GM20431 (cell line): ENCODE measurements around the gene ZNF69.
"Not testable (repeated sequence)": the region's sequence is repeated elsewhere in the genome, so short reads cannot be mapped to it uniquely, and the experiment has no call there.

Experiments used
- in situ Hi-C: fragments of 300-500 bp; cut with MseI, MboI; formaldehyde crosslinking; loops from one replicate; pipeline ENCODE4 v1.15.0; 2020; ENCODE audit warnings: low sequenced_read_pairs; ENCODE audit not compliant: unreplicated experiment

ZNF69 gene

GRCh38 chr19:11887611-11888531 lies at the start of gene ZNF69:
TSS of gene ZNF69 (plus strand) at chr19:11887782. CDS start at chr19:11887924, 142 bp downstream.
- in situ Hi-C loops = no loop called here

DNA sequence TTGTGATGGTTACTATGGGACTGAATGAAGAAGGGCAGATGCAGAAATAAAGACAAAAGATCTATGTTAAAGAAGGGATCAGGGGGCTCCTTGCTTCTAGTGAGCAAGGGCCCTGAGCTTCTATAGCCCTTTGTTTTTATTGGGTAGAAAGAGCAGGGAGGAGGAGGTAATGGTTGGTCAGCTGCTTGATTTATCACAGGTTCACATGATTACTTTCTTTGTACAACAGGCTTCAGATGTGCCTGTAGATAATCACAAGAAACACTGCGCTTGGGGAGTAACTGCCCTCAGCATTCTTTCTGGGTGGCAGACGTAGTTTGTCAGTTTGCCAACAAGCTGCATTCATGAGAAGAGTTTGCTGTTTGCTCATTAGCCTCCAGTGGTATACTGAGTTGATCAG lies 43.9 kb upstream of the ZNF69 start:
- in situ Hi-C loops = no loop called here

DNA sequence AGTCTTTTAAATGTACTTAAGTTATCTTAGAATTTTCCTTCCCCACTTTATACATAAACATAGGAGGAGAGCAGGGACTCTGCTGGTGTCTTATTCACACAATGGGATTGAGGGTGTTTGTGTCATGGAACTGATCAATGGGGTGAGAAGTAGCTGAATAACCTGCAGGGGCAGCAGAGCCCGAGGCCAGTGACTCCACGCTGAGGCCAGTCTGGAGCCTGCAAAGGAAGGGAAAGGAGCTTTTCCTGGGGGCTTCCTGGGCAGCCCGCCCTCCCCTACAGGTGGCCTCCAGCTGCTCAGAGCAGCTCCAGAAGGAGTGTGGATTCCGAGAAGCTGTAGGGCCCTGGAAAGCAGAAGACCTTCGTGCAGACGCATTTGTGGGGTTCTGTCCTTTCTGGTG lies 40.0 kb upstream of the ZNF69 start:
- in situ Hi-C loops = not testable (repeated sequence)

GRCh38 chr19:11848200-11848593 lies 39.4 kb upstream of the ZNF69 start:
- in situ Hi-C loops = no loop called here

DNA sequence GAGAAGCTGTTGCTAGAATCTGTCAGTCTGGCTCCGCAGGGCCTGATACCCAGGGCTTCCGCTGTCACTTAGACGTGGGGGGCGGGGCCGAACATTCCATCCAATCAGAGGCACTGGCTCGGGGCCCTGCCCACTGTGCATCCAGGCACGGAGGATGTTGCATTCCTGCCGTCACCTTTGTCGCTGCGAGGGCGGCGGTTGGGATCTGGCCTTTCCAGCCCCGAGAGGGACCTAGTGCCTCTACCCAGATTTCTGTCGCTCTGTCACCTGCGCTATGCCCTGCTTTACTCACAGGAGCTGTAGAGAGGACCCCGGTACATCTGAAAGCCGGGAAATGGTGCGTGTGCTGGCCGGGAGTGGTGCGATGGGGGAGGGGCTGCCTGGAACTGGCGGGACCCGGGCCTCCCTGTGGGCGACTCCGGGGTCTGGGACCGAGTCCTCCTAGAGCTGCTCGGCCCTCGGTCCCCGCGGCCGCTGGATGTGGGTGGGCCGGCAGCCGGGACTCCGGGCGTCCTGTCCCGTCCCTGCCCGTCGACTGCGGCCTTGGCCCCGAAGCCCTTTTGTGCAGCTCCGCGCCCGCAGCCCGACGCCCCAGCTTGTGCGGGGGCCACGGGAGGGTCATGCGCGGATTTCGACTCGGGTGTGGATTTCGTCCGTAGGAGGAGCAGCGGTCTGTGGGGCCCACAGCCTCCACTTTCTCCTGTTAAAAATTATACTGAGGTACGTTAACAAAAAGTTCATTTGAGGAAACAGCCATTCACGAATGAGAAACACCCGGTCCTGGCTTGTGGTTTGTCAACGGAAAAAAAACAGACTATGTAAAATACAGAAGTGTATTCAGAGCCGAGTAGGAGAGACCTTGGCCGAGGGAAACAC lies 38.8 kb upstream of the ZNF69 start, which contains the start of gene ZNF439:
Gene ZNF439, plus strand, starts transcription at position 133 of the 876 bp plus-strand sequence. Its CDS starts 142 bp downstream, at position 275.
- in situ Hi-C loops = no loop called here

DNA sequence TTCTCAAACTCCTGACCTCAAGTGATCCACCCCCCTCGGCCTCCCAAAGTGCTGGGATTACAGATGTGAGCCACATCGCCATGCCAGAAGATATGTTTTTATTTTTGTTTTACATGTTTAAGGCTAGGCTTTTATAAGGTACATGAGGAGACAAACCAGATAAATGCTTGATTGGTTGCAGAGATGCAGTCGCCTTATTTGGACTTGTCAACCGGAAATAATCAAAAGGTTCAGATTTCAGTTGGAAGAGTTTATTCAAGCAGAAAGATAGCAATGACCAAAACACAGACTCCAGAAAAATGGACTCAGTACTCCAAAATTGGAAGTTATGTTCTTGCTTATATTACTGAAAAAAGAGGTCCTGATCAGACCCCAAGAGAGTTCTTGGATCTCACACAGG lies 37.3 kb upstream of the ZNF69 start:
- in situ Hi-C loops = not testable (repeated sequence)

DNA sequence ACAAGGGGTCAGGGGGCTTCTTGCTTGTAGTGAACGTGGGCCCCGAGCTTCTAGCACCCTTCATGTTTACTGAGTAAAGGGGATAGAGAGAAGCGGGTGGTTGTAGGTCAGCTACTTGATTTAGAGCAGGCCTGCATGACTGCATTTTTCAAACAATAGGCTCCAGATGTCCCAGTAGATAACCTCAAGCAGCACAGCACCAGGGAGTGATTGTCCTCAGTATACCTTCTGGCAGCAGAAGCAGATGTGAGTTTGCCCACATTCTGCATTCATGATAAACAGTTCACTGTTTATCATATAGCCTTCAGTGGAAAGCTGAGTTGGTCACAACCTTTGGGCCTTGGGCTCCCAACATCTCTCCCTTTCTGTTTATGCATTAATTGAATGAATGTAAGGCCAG lies 34.2 kb upstream of the ZNF69 start:
- in situ Hi-C loops = no loop called here

- in situ Hi-C loops = no loop called here
These were observed 30.9 kb upstream of the ZNF69 start for GRCh38 chr19:11856596-11857250.

DNA sequence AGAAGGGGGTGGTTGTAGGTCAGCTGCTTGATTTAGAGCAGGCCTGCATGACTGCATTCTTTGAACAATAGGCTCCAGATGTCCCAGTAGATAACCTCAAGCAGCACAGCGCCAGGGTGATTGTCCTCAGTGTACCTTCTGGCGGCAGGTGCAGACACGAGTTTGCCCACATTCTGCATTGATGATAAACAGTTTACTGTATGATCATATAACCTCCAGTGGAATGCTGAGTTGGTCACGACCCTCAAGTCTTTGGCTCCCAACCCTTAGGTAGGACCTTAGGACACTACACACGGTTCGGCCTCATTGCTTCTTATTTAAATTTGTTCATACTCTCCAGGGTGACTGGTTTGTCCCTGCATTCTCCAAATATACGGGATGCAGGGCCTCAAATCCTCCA lies 26.9 kb upstream of the ZNF69 start:
- in situ Hi-C loops = no loop called here

DNA sequence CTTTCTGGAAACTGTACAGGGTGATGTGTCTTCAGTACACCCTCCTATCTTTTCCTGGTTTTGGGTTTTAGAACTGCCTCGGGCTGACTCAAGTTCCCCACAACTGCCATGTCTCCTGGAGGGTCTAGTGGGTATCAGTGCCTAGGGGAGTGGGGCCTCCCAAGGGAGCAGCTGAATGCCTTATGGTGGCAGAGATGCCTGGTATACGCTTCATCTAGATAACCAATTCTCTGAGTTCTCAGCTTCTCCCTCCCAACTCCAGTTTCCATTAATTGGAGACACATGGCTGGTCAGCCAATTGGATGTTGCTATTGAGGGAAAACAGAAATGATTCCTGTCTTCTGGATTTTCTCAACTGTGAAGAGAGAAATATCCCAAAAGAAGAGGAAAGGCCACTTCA lies 26.3 kb upstream of the ZNF69 start:
- in situ Hi-C loops = no loop called here

DNA sequence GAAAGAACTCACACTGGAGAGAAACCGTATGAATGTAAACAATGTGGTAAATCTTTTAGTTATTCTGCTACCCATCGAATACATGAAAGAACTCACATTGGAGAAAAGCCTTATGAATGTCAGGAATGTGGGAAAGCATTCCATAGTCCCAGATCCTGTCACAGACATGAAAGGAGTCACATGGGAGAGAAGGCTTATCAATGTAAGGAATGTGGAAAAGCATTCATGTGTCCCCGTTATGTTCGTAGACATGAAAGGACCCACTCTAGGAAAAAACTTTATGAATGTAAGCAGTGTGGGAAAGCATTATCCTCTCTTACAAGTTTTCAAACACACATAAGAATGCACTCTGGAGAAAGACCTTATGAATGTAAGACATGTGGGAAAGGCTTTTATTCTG lies 19.8 kb upstream of the ZNF69 start:
- in situ Hi-C loops = not testable (repeated sequence)

GRCh38 chr19:11868188-11868587 lies 19.4 kb upstream of the ZNF69 start:
- in situ Hi-C loops = no loop called here

DNA sequence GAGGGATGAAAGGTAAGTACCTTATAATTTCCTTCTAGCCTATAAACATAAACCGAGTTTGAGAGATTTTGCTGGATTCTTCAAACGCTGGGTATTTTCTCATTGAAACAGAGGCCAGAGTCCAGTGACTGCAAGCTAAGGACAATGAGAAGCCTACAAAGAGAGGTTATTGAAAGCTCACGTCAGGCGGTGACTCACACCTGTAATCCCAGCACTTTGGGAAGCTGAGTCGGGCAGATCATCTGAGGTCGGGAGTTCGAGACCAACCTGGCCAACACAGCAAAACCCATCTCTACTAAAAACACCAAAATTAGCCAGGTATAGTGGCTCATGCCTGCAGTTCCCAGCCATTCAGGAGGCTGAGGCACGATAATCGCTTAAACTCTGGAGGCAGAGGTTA lies 15.0 kb upstream of the ZNF69 start:
- in situ Hi-C loops = no loop called here

- in situ Hi-C loops = no loop called here
These were observed 13.8 kb upstream of the ZNF69 start for GRCh38 chr19:11873762-11874161.

- in situ Hi-C loops = not testable (repeated sequence)
These were observed 7.8 kb upstream of the ZNF69 start for GRCh38 chr19:11879687-11880266.

GRCh38 chr19:11880598-11880997 lies 7.0 kb upstream of the ZNF69 start:
- in situ Hi-C loops = no loop called here

DNA sequence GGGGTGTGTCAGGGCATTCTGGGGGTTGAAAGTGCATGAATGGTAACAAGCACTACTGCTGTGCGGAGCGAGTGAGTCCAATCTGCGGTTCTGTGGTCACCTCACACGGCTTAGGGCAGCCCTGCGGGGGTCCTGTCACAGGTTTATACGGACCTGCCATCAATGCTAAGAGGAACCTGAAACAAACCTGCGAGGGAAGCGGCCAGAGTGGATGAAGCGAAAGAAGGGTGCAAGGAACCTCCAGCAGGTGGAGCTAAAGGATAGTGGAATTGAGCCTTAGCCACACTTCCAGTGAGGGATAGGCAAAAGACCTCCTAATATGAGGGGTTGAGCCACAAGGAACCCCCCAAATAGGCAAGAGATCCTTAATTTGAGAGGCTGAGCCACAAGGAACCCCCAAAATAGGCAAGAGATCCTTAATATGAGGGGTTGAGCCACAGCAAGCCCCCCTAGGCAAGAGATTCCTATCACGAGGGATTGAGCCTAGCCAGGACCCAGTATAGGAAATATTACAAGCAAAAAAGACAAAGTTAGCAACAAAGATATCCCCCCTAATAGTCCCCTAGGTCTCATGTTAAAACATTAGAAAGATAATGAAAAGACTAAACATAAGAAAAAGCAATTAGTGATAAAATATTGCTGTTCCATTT lies 6.3 kb upstream of the ZNF69 start:
- in situ Hi-C loops = no loop called here

GRCh38 chr19:11882606-11883005 lies 5.0 kb upstream of the ZNF69 start:
- in situ Hi-C loops = no loop called here

DNA sequence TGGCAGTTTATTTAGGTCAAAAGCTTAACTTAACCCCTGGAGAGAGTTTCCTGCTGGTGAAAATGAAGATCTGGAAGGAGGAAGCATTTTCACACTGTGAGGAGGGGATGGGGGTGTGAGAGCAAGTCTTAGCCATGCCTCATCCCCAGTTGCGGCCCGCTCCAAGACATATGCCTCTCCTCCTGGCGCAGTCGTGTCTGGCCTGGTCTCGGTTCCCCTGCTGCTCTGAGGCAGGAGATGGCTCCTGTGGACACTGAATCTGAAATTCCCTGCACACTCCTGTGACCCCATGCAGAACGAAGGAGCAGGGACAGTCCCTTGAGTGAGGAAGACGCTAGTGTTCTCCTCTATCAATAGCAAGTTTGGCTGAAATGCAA lies 360 bp upstream of the ZNF69 start:
- in situ Hi-C loops = no loop called here

GRCh38 chr19:11889901-11890300 lies 2.3 kb downstream of the ZNF69 start:
- in situ Hi-C loops = not testable (repeated sequence)
